Stimulated activated effector memory CD8-positive, alpha-beta T cell treated with anti-CD3 and anti-CD28 coated beads, Interleukin-12 subunit alpha, Interleukin-12 subunit beta, amount 100 ng/mL, for 72 hours (primary cell): Measurements from ENCODE around the gene NACC1.

Experiments used
- ATAC-seq: fragments of 150-1000 bp; cut with Tn5 transposase; 2 replicates; pipeline ENCODE4 v1.10.0; 2021
- DNase-seq, 2 donors: peaks; one replicate each; pipeline ENCODE4 v3.0.0; 2021 to 2022; ENCODE audit warnings: low spot score in 2 of 2
- H3K27ac Mint-ChIP-seq: one replicate; pipeline ENCODE4 v1.8.0; 2022; ENCODE audit warnings: mild to moderate bottlenecking, mixed read lengths
- H3K36me3 Mint-ChIP-seq: one replicate; pipeline ENCODE4 v1.8.0; 2022; ENCODE audit warnings: mild to moderate bottlenecking, mixed read lengths
- H3K4me1 Mint-ChIP-seq: one replicate; pipeline ENCODE4 v1.8.0; 2022; ENCODE audit warnings: mixed read lengths
- H3K4me3 Mint-ChIP-seq: one replicate; pipeline ENCODE4 v1.8.0; 2022; ENCODE audit warnings: mild to moderate bottlenecking, mixed read lengths
- H3K9me3 Mint-ChIP-seq: one replicate; pipeline ENCODE4 v1.8.0; 2022; ENCODE audit warnings: mixed read lengths

NACC1 gene

GRCh38 chr19:13102416-13102665 is 15.7 kb upstream of the NACC1 start:
- peak overlapping the region; percentile 78 for H3K4me3 Mint-ChIP-seq
- peaks cover 23% of the 10 kb centered on the region for H3K36me3 Mint-ChIP-seq
- H3K9me3 Mint-ChIP-seq: no peaks in the 10 kb centered on the region
- no peak for DNase-seq
- no peak overlapping the region for H3K27ac Mint-ChIP-seq
- H3K4me1 Mint-ChIP-seq: peaks cover 48% of the 10 kb centered on the region
- ATAC-seq: no peak

GRCh38 chr19:13102666-13103580 is 15.1 kb upstream of the NACC1 start, which contains the start of gene LYL1:
LYL1 (minus strand) TSS chr19:13102858; CDS start chr19:13101171, 1,687 bp downstream.
- ATAC-seq (no peak), DNase-seq (peak in 1 of 2 donors; percentile 20)
- peaks cover 45% of the 10 kb centered on the region for H3K4me1 Mint-ChIP-seq
- peak within 1 kb of the TSS; percentile 78 for H3K4me3 Mint-ChIP-seq
- H3K36me3 Mint-ChIP-seq: peaks cover 29% of the 10 kb centered on the region
- no peak within 1 kb of the TSS for H3K27ac Mint-ChIP-seq
- no peaks in the 10 kb centered on the region for H3K9me3 Mint-ChIP-seq

- Mint-ChIP-seq H3K4me1 (peaks cover 37% of the 10 kb centered on the region), H3K36me3 (peaks cover 38% of the 10 kb centered on the region), H3K27ac (no peak overlapping the region), H3K4me3 (peak overlapping the region; percentile 78), H3K9me3 (no peaks in the 10 kb centered on the region)
- ATAC-seq (no peak), DNase-seq (no peak)
Observed at GRCh38 chr19:13103581-13104359, 14.3 kb upstream of the NACC1 start.

GRCh38 chr19:13104360-13104847 is 13.7 kb upstream of the NACC1 start:
- DNase-seq (peak; percentile 69 to 90), ATAC-seq (peak; percentile 24)
- Mint-ChIP-seq H3K27ac (peak overlapping the region; percentile 40), H3K36me3 (peaks cover 44% of the 10 kb centered on the region), H3K4me1 (peaks cover 35% of the 10 kb centered on the region), H3K9me3 (no peaks in the 10 kb centered on the region), H3K4me3 (peak overlapping the region; percentile 78)

GRCh38 chr19:13104848-13105711 is 13.0 kb upstream of the NACC1 start:
- Mint-ChIP-seq H3K36me3 (peaks cover 46% of the 10 kb centered on the region), H3K9me3 (no peaks in the 10 kb centered on the region), H3K4me3 (peak overlapping the region; percentile 78), H3K27ac (peak overlapping the region; percentile 40), H3K4me1 (peaks cover 30% of the 10 kb centered on the region)
- no peak for ATAC-seq
- peak in 1 of 2 donors; percentile 66 for DNase-seq

- ATAC-seq (no peak), DNase-seq (no peak)
- no peak overlapping the region for H3K4me3 Mint-ChIP-seq
- H3K4me1 Mint-ChIP-seq: peaks cover 4% of the 10 kb centered on the region
- H3K27ac Mint-ChIP-seq: no peak overlapping the region
- H3K36me3 Mint-ChIP-seq: peaks cover 81% of the 10 kb centered on the region
- H3K9me3 Mint-ChIP-seq: no peaks in the 10 kb centered on the region
Observed at GRCh38 chr19:13109361-13110098, 8.5 kb upstream of the NACC1 start.

- H3K27ac Mint-ChIP-seq: no peak overlapping the region
- DNase-seq (no peak), ATAC-seq (no peak)
- H3K4me1 Mint-ChIP-seq: no peaks in the 10 kb centered on the region
- no peaks in the 10 kb centered on the region for H3K9me3 Mint-ChIP-seq
- no peak overlapping the region for H3K4me3 Mint-ChIP-seq
- peaks cover 87% of the 10 kb centered on the region for H3K36me3 Mint-ChIP-seq
Observed at GRCh38 chr19:13110099-13110610, 7.9 kb upstream of the NACC1 start.

GRCh38 chr19:13112555-13112954 is 5.5 kb upstream of the NACC1 start:
- DNase-seq: no peak
- Mint-ChIP-seq H3K27ac (no peak overlapping the region), H3K36me3 (peaks cover 80% of the 10 kb centered on the region)

GRCh38 chr19:13115936-13116281 is 2.2 kb upstream of the NACC1 start:
- H3K4me1 Mint-ChIP-seq: peaks cover 34% of the 10 kb centered on the region
- no peaks in the 10 kb centered on the region for H3K9me3 Mint-ChIP-seq
- no peak for ATAC-seq
- DNase-seq: no peak
- H3K27ac Mint-ChIP-seq: peak overlapping the region; percentile 93
- H3K36me3 Mint-ChIP-seq: peaks cover 61% of the 10 kb centered on the region
- H3K4me3 Mint-ChIP-seq: peak overlapping the region; percentile 85

More at GRCh38 chr19:13112555-13112954, 5.5 kb upstream of the NACC1 start:
- no peak for ATAC-seq
- Mint-ChIP-seq H3K9me3 (no peaks in the 10 kb centered on the region), H3K4me1 (peaks cover 13% of the 10 kb centered on the region), H3K4me3 (no peak overlapping the region)

- peaks cover 40% of the 10 kb centered on the region for H3K4me1 Mint-ChIP-seq
Observed at GRCh38 chr19:13116282-13117175, 1.5 kb upstream of the NACC1 start, which contains the start of gene TRMT1. TRMT1 (minus strand) TSS chr19:13116740; CDS start chr19:13116399, 341 bp downstream.

GRCh38 chr19:13117176-13117771 is 790 bp upstream of the NACC1 start:
- Mint-ChIP-seq H3K4me1 (peaks cover 48% of the 10 kb centered on the region), H3K36me3 (peaks cover 60% of the 10 kb centered on the region), H3K9me3 (no peaks in the 10 kb centered on the region), H3K4me3 (peak overlapping the region; percentile 85), H3K27ac (peak overlapping the region; percentile 93)
- DNase-seq (no peak), ATAC-seq (no peak)

More at GRCh38 chr19:13116282-13117175, 1.5 kb upstream of the NACC1 start, which contains the start of gene TRMT1:
- Mint-ChIP-seq H3K36me3 (peaks cover 60% of the 10 kb centered on the region), H3K27ac (peak within 1 kb of the TSS; percentile 93), H3K9me3 (no peaks in the 10 kb centered on the region), H3K4me3 (peak within 1 kb of the TSS; percentile 85)
- peak; percentile 76 to 95 for DNase-seq
- peak; percentile 67 for ATAC-seq

- ATAC-seq: peak; percentile 0
- peak; percentile 27 to 76 for DNase-seq
- Mint-ChIP-seq H3K27ac (peak overlapping the region; percentile 95), H3K4me1 (peaks cover 61% of the 10 kb centered on the region), H3K9me3 (no peaks in the 10 kb centered on the region), H3K36me3 (peaks cover 60% of the 10 kb centered on the region), H3K4me3 (peak overlapping the region; percentile 85)
Observed at GRCh38 chr19:13118424-13119193, 545 bp downstream of the NACC1 start.
